GM12878 (cell line): ENCODE measurements around the gene ECI1. TPM values are rescaled to one million over a fixed set of nuclear protein-coding genes. Genes with fewer than 3 reads are reported as not detected.
A peak's percentile ranks its signal among the peaks of the same experiment; 100 is the strongest.

Experiments used
- ATF7 ChIP-seq: fragments of 450-650 bp; IDR thresholded peaks from 2 replicates; pipeline ENCODE4 v1.6.1; 2016; ENCODE audit warnings: low read depth, mild to moderate bottlenecking
- BRCA1 ChIP-seq: IDR thresholded peaks from 2 replicates; pipeline ENCODE4 v1.6.1; 2011; ENCODE audit warnings: low read depth, low read length, improper control_type of control experiment
- CBX5 ChIP-seq: sonication (generic); IDR thresholded peaks from 2 replicates; pipeline ENCODE4 v1.6.1; 2016; ENCODE audit warnings: low read depth, moderate library complexity, mild to moderate bottlenecking, inconsistent platforms
- CHD1 ChIP-seq: IDR thresholded peaks from 2 replicates; pipeline ENCODE4 v1.6.1; 2012; ENCODE audit warnings: low read depth, low read length, improper control_type of control experiment
- E4F1 ChIP-seq: fragments of 450-650 bp; IDR thresholded peaks from 2 replicates; pipeline ENCODE4 v1.6.1; 2018; ENCODE audit warnings: borderline replicate concordance, mild to moderate bottlenecking; ENCODE audit not compliant: partially characterized antibody
- IKZF1 ChIP-seq: fragments of 450-650 bp; conservative IDR thresholded peaks from 2 replicates; pipeline ENCODE4 v1.6.1; 2017; ENCODE audit warnings: antibody characterized with exemption, mild to moderate bottlenecking
- KLF5 ChIP-seq: fragments of 450-650 bp; IDR thresholded peaks from 2 replicates; pipeline ENCODE4 v1.6.1; 2014; ENCODE audit warnings: mild to moderate bottlenecking; ENCODE audit not compliant: partially characterized antibody
- MYB ChIP-seq: fragments of 150-350 bp; IDR thresholded peaks from 2 replicates; pipeline ENCODE4 v1.6.1; 2014; ENCODE audit warnings: mild to moderate bottlenecking, low read depth, low read length, borderline replicate concordance
- MYC ChIP-seq: IDR thresholded peaks from 2 replicates; pipeline ENCODE4 v1.6.1; 2011; ENCODE audit warnings: mild to moderate bottlenecking, low read length, moderate library complexity, inconsistent platforms; ENCODE audit not compliant: insufficient read depth, insufficient replicate concordance, insufficient read length, severe bottlenecking
- NR2F1 ChIP-seq: fragments of 450-650 bp; conservative IDR thresholded peaks from 2 replicates; pipeline ENCODE4 v1.6.1; 2017; ENCODE audit warnings: mild to moderate bottlenecking
- PAX5 ChIP-seq: IDR thresholded peaks from 2 replicates; pipeline ENCODE4 v1.6.1; 2011; ENCODE audit warnings: low read depth, low read length, borderline replicate concordance
- SMC3 ChIP-seq: IDR thresholded peaks from 2 replicates; pipeline ENCODE4 v1.6.1; 2011; ENCODE audit warnings: low read length, improper control_type of control experiment, borderline replicate concordance
- SPI1 ChIP-seq: IDR thresholded peaks from 2 replicates; pipeline ENCODE4 v1.6.1; 2011; ENCODE audit warnings: low read depth, mild to moderate bottlenecking, low read length, moderate library complexity, borderline replicate concordance; ENCODE audit not compliant: insufficient read depth
- USF2 ChIP-seq: IDR thresholded peaks from 2 replicates; pipeline ENCODE4 v1.6.1; 2011; ENCODE audit warnings: low read depth, low read length, improper control_type of control experiment, borderline replicate concordance
- ZNF687 ChIP-seq: fragments of 450-650 bp; IDR thresholded peaks from 2 replicates; pipeline ENCODE4 v1.6.1; 2017; ENCODE audit warnings: mild to moderate bottlenecking, moderate library complexity
- polyA plus RNA-seq, 11 experiments: library from polyadenylated mRNA; depleted of rRNA in 4 of 11; unstranded in 6 of 11; stranded (reverse) in 5 of 11; fragments of >200 nt; fragmentation: Nextera tagmentation in 4 of 11; fragmentation: Illumina TruSeq in 1 of 11; extraction: Ambion mirVana in 4 of 11; extraction: Trizol in 1 of 11; gene quantifications; 1 replicate in 1 of 11; 2 replicates in 10 of 11; pipeline versions ENCODE4 v1.2.1 to v1.2.3, GENCODE V29; 2011 to 2016; ENCODE audit warnings: inconsistent platforms in 2 of 11, missing spikeins in 2 of 11, low read depth in 1 of 11
- total RNA-seq, 4 experiments: library from RNA; depleted of rRNA in 3 of 4; stranded (reverse); fragments of >200 nt in 3 of 4; fragmentation: Illumina TruSeq in 1 of 4; extraction: Trizol in 1 of 4; gene quantifications; 2 replicates each; pipeline versions ENCODE4 v1.2.1 to v1.2.3, GENCODE V29; 2013 to 2021
- TF ChIP-seq, protein P1 (sequence below): IDR thresholded peaks from 2 replicates; pipeline ENCODE4 v1.6.1; 2012; ENCODE audit warnings: low read depth, low read length, improper control_type of control experiment
- TF ChIP-seq, protein P2 (sequence below): fragments of 450-650 bp; IDR thresholded peaks from 2 replicates; pipeline ENCODE4 v1.6.1; 2017; ENCODE audit warnings: mild to moderate bottlenecking, low read depth, inconsistent platforms; ENCODE audit not compliant: poor library complexity, severe bottlenecking

Gene ECI1
- total and polyA plus RNA-seq, 10 of the 15 experiments (the other 5 are each of a cell fraction or from before 2014, with no cell fraction given), result 2.2 to 82.1 (median 24.8) TPM

GRCh38 chr16:2295056-2295798 is 43.8 kb upstream of the ECI1 start (continued):
- TF ChIP-seq USF2 (peak; percentile 29; the same call in 1 of the 2 replicates), NR2F1 (0 out of 2 replicates have a peak, but pooled peaks have one; percentile 10), ZNF687 (peak; percentile 35; the same call in 1 of the 2 replicates), MYC (peak; percentile 59), BRCA1 (no peak), KLF5 (no peak), E4F1 (no peak), ATF7 (peak; percentile 73), PAX5 (peak; percentile 53; the same call in 1 of the 2 replicates), CBX5 (no peak), IKZF1 (peak; percentile 52; the same call in 1 of the 2 replicates), SMC3 (peak; percentile 18; the same call in 1 of the 2 replicates), SPI1 (peak; percentile 27; the same call in 1 of the 2 replicates), MYB (no peak), CHD1 (no peak)
- TF ChIP-seq, protein P1, sequence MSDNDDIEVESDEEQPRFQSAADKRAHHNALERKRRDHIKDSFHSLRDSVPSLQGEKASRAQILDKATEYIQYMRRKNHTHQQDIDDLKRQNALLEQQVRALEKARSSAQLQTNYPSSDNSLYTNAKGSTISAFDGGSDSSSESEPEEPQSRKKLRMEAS, result peak; percentile 89
- TF ChIP-seq, protein P2, sequence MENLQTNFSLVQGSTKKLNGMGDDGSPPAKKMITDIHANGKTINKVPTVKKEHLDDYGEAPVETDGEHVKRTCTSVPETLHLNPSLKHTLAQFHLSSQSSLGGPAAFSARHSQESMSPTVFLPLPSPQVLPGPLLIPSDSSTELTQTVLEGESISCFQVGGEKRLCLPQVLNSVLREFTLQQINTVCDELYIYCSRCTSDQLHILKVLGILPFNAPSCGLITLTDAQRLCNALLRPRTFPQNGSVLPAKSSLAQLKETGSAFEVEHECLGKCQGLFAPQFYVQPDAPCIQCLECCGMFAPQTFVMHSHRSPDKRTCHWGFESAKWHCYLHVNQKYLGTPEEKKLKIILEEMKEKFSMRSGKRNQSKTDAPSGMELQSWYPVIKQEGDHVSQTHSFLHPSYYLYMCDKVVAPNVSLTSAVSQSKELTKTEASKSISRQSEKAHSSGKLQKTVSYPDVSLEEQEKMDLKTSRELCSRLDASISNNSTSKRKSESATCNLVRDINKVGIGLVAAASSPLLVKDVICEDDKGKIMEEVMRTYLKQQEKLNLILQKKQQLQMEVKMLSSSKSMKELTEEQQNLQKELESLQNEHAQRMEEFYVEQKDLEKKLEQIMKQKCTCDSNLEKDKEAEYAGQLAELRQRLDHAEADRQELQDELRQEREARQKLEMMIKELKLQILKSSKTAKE, result peak; percentile 67
